Sigmoid colon (tissue), 4 donors: ENCODE data around the gene ERO1A.

Experiments used
- CTCF ChIP-seq, 4 experiments: fragments of 450-650 bp in 3 of 4; fragments of 200-600 bp in 1 of 4; IDR thresholded peaks; one replicate each; pipeline ENCODE4 v1.5.1; 2016 to 2019; ENCODE audit warnings: antibody characterized with exemption in 4 of 4, mild to moderate bottlenecking in 3 of 4, moderate library complexity in 2 of 4
- EP300 ChIP-seq, 4 donors: sonication (generic); formaldehyde crosslinking; IDR thresholded peaks; one replicate each; pipeline ENCODE4 v1.6.1; 2017; ENCODE audit warnings: antibody characterized with exemption in 4 of 4

DNA sequence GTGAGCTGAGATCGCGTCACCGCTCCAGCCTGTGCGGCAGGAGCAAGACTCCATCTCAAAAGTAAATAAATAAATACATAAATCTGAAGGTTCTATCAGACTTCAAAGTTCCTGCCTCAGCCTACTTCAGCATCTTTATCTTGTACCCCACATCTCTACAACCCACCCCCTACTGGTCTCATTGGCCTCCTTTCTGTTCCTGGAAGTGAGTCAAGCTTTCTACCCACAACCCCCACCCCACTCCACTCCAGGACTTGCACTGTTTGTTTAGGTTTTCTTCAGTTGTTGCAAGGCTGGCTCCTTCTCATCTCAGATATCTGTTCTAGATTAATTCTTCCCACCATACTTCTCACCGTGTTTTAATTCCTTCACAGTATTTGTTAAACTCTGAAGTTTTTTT, 10.9 kb upstream of the ERO1A start:
- TF ChIP-seq CTCF (IDR thresholded peaks at IDR 0.05) (no peak), EP300 (IDR thresholded peaks at IDR 0.05) (no peak)
